Mucosa of stomach (tissue), 1 donor: ENCODE data around the gene CHST6.
"Not testable (repeated sequence)": the region's sequence is repeated elsewhere in the genome, so short reads cannot be mapped to it uniquely, and the experiment has no call there.

Experiments used
- H3K27me3 ChIP-seq: one replicate; pipeline ENCODE4 v1.7.0; 2013; ENCODE audit warnings: mild to moderate bottlenecking, low read length; ENCODE audit not compliant: control insufficient read depth, insufficient read depth
- H3K36me3 ChIP-seq: one replicate; pipeline ENCODE4 v1.7.0; 2013; ENCODE audit warnings: low read length; ENCODE audit not compliant: control insufficient read depth, insufficient read depth
- H3K4me1 ChIP-seq: one replicate; pipeline ENCODE4 v1.7.0; 2013; ENCODE audit warnings: mild to moderate bottlenecking, low read length; ENCODE audit not compliant: control insufficient read depth, insufficient read depth
- H3K4me3 ChIP-seq: one replicate; pipeline ENCODE4 v1.7.0; 2013; ENCODE audit warnings: low read length
- H3K9ac ChIP-seq: one replicate; pipeline ENCODE4 v1.7.0; 2013; ENCODE audit warnings: mild to moderate bottlenecking, low read length, moderate library complexity
- H3K9me3 ChIP-seq: one replicate; pipeline ENCODE4 v1.7.0; 2013; ENCODE audit warnings: mild to moderate bottlenecking, low read length, moderate library complexity; ENCODE audit not compliant: control insufficient read depth
- donor health status: Pancreatic carcinoma.

The CHST6 gene

DNA sequence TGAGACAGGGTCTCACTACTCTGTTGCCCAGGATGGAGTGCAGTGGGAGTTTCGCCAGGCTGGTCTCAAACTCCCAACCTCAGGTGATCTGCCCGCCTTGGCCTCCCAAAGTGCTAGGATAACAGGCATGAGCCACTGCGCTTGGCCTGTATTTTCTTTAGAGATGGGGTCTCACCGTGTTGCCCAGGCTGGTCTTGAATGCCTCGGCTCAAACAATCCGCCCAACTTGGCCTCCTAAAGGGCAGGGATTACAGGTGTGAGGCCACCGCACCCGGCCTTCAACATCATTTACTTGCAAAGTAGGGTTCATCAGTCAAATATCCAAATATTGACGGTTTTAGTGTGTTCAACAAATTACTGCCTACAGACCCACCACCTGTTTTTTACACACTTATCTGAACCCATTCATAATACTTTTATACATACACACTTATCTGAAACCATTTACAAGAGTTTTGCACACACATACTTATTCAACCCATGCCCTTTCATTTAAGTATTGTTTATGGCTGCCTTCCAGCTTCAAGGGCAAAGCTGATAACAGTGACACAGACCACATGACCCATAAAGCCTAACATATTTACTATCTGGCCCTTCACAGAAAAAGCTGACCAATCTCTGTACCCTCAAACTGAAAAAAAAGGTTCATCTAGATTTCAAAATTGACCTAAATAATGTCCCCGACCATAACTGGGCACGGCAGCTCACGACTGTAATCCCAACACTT lies 42.6 kb downstream of the CHST6 start:
- H3K36me3 ChIP-seq = no peaks in the 10 kb centered on the region
- no peaks in the 10 kb centered on the region for H3K9me3 ChIP-seq
- H3K27me3 ChIP-seq = no peaks in the 10 kb centered on the region
- H3K4me1 ChIP-seq = peaks cover 20% of the 10 kb centered on the region
- H3K4me3 ChIP-seq = no peak overlapping the region
- no peak overlapping the region for H3K9ac ChIP-seq

DNA sequence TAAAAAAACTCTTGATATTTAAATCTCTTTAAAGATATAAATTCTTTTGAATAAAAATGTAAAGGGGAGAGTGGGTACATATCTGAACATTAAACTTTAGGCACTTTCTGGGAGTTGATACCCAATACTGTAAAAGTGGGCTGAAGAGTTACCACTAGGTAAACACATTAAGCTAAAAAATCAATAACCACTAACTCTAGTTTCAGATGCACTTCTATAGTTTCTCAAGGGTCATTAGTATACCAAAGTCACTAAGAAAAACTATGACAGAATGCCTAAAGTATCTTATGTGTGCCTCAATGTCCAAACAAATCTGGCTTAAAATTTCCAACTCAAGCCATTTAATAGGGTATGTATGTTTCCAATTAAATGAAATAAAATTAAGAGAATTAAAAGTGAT lies 48.8 kb downstream of the CHST6 start:
- Histone ChIP-seq H3K36me3 (no peaks in the 10 kb centered on the region), H3K9ac (no peak overlapping the region), H3K4me1 (no peaks in the 10 kb centered on the region), H3K27me3 (no peaks in the 10 kb centered on the region), H3K4me3 (no peak overlapping the region), H3K9me3 (no peaks in the 10 kb centered on the region)

DNA sequence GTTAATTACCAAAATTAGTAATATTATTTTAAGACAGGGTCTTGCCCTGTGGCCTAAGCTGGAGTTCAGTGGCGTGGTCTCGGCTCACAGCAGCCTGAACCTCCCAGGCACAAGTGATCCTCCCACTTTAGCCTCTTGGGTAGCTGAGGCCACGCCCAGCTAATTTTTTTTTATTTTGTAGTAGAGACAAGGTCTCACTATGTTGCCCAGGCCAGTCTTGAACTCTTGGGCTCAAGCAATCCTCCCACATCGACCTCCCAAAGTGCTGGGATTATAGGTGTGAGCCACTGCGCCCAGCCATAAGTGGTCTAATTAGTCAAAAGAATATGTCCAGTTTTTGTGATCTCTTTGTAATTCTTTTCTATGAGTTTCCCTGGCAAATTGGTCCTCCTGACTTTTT lies 49.9 kb downstream of the CHST6 start:
- no peaks in the 10 kb centered on the region for H3K9me3 ChIP-seq
- no peaks in the 10 kb centered on the region for H3K36me3 ChIP-seq
- H3K4me3 ChIP-seq = no peak overlapping the region
- no peaks in the 10 kb centered on the region for H3K27me3 ChIP-seq
- H3K4me1 ChIP-seq = no peaks in the 10 kb centered on the region
- no peak overlapping the region for H3K9ac ChIP-seq

DNA sequence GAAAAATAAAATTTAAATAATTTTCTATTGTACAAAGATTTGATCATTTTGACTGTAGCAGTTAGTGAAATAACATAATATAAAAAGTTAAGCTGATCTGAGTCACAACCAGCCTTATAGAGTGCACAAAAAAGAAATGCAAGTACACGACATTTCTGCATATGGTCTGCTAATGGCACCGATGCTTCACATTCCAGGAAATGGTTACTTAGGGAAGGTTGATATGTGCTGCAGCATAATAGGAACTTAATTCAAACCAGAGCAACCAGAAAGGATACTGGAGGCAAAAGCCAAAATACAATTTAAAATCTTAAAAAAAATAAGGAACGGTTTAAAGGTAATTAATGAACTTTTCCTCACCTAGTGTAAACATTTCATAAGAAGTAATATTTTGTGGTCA lies 51.9 kb downstream of the CHST6 start:
- H3K4me1 ChIP-seq = no peaks in the 10 kb centered on the region
- H3K4me3 ChIP-seq = no peak overlapping the region
- no peaks in the 10 kb centered on the region for H3K9me3 ChIP-seq
- no peak overlapping the region for H3K9ac ChIP-seq
- H3K36me3 ChIP-seq = no peaks in the 10 kb centered on the region
- no peaks in the 10 kb centered on the region for H3K27me3 ChIP-seq

DNA sequence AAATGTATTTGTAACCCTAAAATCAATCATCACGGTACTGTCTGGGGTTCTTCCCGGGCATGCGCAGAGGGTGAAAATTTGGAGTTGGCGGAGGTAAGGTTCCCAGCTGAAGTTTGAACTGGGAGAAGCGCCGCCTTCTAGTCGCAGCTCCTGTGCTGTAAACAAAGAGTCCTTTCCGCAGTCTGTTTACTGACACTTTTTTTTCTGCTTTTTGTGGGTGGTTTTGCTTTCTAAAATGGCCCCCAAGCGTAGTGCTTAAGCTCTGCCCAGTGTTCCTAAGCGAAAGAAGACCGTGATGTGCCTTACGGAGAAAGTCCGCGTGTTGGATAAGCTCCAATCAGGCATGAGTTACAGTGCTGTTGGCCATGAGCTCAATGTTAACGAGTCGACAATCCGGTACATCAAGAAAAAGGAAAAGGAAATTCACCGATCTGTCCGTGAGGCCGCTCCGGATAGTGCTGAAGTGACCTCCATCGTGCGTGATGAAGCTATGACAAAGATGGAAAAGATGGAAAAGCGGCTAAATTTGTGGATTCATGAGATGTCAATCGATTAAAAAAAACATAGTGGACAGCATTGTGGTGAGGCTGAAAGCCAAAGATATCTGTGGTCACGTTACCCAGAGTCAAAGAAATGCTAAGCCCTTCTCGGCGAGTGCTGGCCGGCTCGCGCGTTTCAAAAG lies 61.4 kb downstream of the CHST6 start:
- no peaks in the 10 kb centered on the region for H3K36me3 ChIP-seq
- peak overlapping the region; percentile 98 for H3K9ac ChIP-seq
- H3K4me3 ChIP-seq = peak overlapping the region; percentile 65
- H3K9me3 ChIP-seq = no peaks in the 10 kb centered on the region
- no peaks in the 10 kb centered on the region for H3K4me1 ChIP-seq
- H3K27me3 ChIP-seq = no peaks in the 10 kb centered on the region

DNA sequence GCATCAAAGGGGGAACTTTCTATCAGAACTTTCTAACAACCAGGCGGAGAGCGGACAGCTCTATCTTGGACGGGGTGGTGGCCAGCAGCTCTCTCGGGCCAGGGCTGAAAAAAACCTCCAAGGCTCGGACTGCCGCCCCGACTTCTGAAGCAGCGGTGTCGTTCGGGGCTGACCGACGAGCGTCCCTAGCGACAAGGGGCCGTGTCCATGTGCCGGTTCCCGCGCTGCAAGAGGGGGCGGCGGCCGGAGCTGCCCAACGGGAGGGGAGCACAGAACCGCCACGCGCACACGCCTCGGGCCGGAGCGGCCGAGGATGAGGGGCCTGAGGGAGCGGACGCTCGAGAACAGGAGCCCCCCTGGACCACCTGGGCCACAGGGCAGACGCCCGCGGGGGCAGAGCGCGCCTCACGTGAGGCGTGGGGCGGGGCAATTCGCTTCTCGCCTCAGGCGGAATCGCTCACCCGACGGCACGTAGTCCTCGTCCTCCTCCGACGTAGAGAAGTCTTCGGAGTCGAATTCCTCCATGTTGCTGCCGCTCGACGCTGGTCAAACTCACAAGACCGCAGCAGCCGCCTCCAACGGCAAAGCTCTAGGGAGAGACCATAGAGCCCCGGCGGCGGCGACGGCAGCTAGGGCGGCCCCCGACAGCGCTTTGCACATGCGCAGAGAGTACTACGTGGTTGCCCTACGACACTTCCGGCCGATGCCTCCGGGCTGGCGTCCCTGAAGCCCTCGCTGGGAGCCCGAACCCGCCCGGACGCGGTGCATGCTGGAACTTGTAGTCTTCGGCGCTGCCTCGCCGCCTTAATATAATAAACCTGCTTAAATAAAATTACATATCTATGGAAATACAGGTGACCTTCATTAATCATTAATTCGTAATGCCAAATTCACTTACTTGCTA lies 62.2 kb downstream of the CHST6 start, which contains the start of gene CFDP1:
Gene CFDP1 (minus strand): TSS at position 676 of the 904 bp plus-strand sequence. CDS start 151 bp downstream, at position 525.
- H3K27me3 ChIP-seq = no peaks in the 10 kb centered on the region
- no peaks in the 10 kb centered on the region for H3K9me3 ChIP-seq
- no peaks in the 10 kb centered on the region for H3K4me1 ChIP-seq
- peak within 1 kb of the TSS; percentile 98 for H3K9ac ChIP-seq
- H3K4me3 ChIP-seq = peak within 1 kb of the TSS; percentile 65
- no peaks in the 10 kb centered on the region for H3K36me3 ChIP-seq

DNA sequence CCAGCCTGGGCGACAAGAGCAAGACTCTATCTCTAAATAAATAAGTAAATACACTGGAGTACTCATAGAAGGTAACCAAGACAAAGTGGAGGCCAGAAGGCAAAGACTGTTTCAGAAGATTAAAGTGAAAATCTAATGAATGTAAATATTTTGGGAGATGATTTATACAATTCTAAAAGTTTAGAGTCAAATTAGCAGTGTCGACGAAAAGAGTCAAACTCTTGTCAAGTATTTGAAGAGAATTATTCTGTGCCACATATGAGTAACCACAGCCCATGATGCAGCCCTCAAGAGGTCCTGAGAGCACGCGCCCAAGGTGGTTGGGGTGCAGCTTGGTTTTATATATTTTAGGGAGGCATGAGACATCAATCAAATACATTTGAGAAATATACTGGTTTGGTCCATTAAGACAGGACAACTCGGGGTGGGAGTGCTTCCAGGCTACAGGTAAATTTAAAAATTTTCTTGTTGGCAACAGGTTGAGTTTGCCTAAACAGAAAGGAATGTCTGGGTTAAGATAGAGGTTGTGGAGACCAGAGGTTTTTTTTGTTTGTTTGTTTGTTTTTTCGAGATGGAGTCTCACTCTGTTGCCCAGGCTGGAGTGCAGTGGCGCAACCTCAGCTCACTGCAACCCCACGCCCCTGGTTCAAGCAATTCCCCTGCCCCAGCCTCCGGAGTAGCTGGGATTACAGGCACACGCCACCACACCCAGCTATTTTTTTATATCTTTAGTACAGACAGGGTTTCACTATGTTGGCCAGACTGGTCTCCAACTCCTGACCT lies 65.4 kb downstream of the CHST6 start:
- Histone ChIP-seq H3K27me3 (no peaks in the 10 kb centered on the region), H3K36me3 (no peaks in the 10 kb centered on the region), H3K4me1 (no peaks in the 10 kb centered on the region), H3K9me3 (no peaks in the 10 kb centered on the region), H3K9ac (no peak overlapping the region), H3K4me3 (no peak overlapping the region)

DNA sequence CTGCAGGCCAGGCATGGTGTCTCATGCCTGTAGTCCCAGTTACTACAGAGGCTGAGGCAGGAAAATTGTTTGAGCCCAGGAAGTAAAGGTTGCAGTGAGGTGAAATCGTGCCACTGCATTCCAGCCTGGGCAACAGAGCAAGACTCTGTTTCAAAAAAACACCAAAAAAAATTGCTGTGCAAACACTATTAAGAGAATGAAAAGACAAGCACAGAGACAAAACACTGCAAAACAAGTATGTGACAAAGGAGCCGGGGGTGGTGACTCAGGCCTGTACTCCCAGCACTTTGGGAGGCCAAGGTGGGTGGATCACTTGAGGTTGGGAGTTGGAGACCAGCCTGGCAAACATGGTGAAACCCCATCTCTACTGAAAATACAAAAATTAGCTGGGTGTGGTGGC lies 68.7 kb downstream of the CHST6 start:
- not testable (repeated sequence) for H3K4me1 ChIP-seq, H3K27me3 ChIP-seq, H3K36me3 ChIP-seq, H3K9ac ChIP-seq, H3K4me3 ChIP-seq, H3K9me3 ChIP-seq

DNA sequence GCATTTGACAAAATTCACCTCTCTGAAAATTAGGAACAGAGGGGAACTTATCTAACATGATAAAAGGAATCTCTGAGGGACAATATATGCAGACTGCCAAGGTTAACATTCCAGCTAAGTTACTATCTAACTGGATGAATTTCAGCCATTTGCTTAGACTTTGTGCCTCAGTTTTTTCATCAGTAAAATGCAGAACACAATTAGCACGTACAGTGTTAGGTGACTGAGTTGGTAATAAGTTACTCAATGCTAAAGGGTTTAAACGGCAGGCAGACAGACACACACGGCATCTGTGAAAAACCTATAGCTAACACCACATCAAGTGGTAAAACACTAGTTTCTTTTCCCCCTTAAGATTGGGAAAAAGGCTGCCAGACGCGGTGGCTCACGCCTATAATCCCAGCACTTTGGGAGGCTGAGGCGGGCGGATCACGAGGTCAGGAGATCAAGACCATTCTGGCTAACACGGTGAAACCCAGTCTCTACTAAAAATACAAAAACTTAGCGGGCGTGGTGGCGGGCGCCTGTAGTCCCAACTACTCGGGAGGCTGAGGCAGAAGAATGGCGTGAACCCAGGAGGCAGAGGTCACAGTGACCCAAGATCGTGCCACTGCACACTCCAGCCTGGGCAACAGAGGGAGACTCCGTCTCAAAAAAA lies 71.0 kb downstream of the CHST6 start:
- not testable (repeated sequence) for H3K9ac ChIP-seq, H3K27me3 ChIP-seq, H3K4me3 ChIP-seq, H3K36me3 ChIP-seq, H3K9me3 ChIP-seq
- H3K4me1 ChIP-seq = peaks cover 11% of the 10 kb centered on the region

DNA sequence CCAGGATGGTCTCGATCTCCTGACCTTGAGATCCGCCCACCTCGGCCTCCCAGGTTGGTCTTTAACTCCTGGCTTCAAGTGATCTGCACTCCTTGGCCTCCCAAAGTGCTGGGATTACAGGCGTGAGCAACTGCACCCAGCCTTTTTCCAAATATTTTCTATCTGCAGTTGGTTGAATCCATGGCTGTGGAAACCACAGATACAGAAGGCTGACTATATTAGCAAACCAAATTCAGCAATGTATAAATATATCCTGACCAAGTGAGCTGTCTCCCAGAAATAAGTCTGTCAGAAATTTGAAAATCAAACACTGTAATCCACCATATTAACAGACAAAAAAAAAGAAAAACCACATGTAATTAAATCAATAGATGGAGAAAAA lies 71.5 kb downstream of the CHST6 start:
- Histone ChIP-seq H3K9ac (no peak overlapping the region), H3K4me3 (no peak overlapping the region), H3K36me3 (no peaks in the 10 kb centered on the region), H3K9me3 (no peaks in the 10 kb centered on the region), H3K4me1 (peaks cover 11% of the 10 kb centered on the region), H3K27me3 (no peaks in the 10 kb centered on the region)
